ENCODE measurements around the gene GLMP. TPM values are rescaled to one million over a fixed set of nuclear protein-coding genes. Genes with fewer than 3 reads are reported as not detected.
A peak's percentile ranks its signal among the peaks of the same experiment; 100 is the strongest.

GLMP gene
- polyA plus RNA-seq, 5 donors: 35.0 to 42.9 (median 40.2) TPM

DNA sequence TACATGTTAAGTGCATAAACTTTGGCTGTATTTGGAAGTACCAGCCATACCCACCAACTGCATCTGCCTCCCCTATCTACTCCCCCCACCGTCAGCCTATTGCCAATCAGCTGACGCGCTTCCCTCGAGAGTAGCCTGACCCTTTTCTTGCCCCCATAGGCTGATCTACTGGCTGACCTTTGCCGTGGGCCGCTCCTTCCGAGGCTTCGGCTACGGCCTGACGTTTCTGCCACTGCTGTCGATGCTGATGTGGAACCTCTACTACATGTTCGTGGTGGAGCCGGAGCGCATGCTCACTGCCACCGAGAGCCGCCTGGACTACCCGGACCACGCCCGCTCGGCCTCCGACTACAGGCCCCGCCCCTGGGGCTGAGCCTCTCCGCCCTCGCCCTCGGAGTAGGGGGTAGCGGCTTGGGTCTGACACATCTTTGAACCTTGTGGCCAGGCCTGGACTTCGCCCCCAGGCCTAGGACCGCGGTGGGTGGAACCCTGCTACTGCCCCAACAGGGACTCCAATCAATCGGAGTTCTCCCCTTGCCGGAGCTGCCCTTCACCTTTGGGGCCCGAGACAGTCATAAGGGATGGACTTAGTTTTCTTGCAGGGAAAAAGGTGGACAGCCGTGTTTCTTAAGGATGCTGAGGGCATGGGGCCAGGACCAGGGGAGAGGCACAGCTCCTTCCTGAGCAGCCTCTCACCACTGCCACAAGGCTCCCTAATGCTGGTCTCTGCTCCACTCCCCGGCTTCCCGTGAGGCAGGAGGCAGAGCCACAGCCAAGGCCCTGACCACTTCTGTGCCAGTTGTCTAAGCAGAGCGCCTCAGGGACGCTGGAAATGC is 4.0 kb downstream of the GLMP start:
- peak; percentile 63 to 71 for DNase-seq

DNA sequence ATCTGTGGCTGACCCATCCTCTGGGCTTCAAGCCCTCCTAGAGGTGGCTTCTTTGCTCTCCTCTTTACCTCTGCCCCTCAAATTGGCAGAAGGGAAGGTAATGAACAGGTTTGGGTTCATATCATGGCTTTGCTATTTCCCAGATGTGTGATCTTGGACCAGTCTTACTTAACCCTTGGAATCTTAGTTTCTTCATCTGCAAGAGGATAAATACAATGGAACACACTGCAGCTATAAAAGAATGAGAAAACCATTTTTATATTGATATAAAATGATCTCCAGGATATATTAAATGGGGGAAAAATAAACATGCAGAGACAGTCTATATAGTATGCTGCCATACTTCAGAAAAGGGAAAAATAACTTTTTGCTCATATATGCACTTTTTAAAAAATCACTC is 5.6 kb downstream of the GLMP start:
- no peak for DNase-seq

DNA sequence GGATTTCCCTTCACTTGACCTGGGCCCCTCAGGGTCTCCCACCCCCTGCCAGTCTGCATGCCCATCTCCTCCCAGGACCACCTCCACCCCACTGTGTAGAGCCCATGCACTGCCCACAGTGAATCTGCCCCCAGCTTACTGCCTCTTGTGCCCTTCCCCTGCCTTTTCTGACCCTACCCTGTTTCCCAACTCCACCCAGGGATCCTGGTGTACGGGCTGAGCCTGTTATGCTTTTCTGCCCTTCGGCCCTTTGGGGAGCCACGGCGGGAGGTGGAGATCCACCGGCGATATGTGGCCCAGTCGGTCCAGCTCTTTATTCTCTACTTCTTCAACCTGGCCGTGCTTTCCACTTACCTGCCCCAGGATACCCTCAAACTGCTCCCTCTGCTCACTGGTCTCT is 9.4 kb downstream of the GLMP start:
- no peak for DNase-seq

DNA sequence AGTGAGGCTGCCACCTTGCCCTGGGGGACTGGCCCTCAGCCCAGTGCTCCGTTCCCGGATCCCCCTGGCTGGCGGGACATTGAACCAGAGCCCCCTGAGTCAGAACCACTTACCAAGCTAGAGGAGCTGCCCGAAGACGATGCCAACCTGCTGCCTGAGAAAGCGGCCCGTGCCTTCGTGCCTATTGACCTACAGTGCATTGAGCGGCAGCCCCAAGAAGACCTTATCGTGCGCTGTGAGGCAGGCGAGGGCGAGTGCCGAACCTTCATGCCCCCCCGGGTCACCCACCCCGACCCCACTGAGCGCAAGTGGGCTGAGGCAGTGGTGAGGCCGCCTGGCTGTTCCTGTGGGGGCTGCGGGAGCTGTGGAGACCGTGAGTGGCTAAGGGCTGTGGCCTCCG is 10.0 kb downstream of the GLMP start:
- no peak for DNase-seq

DNA sequence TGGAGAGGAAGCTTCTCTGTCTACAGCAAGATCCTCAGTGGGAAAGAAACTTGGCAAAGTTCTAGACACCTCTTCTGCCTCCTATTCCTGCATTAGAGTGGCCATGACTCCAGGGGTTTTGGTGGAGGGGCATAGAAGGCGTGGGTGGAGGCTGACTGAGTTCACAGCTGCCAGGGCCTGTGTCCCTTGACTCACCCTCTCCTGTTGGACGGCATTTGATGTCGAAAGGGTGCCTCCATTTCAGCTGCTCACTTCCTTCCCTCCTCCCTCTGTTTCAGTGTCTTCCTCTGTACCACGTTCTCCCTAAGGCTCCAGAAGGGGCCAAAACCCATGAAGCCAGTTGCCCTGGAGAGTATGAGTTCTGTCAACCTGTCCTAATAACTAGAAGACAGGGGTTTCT is 10.7 kb downstream of the GLMP start:
- DNase-seq: no peak

DNA sequence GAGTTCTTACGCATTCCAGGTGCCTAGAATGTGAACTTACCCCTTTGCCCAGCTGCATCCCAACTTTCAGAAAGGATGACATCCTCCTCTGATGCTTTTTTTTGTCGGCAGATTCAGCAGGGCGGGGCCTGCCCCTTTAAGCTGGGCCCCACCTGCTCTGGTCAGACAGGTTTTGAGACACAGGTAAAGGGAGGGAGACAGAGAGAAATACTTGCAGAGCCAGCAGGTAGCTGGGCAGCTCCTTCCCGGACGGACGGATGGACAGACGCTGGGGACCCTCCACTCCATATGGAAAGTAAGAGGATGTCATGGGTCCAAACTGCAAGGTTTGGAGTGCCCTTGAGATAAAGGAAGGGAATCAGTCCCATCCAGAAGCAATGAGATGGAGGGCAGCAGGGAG is 11.4 kb downstream of the GLMP start, which contains the start of gene TMEM79:
TMEM79 (plus strand) TSS at position 214 of the 400 bp plus-strand sequence. CDS start 902 bp downstream, outside the sequence.
- DNase-seq: no peak

DNA sequence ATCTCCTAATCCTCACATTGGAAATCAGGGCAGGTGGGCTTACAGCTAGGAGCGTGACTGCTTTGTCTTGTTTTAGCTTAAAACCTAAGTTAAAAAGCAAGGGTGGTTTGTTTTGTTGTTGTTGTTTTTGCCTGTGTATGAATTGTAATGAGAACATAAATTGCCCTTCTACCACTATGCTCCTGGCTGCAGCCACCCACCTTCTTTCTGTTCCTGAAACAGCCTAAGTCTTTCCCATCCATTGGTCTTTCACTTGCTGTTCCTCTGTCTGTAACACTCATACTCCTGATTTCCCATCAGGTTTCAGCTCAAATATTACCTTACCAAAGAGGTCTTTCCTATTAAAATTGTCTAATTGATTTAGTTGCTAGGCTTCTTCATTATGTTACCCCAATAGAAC is 12.0 kb downstream of the GLMP start:
- DNase-seq: no peak

DNA sequence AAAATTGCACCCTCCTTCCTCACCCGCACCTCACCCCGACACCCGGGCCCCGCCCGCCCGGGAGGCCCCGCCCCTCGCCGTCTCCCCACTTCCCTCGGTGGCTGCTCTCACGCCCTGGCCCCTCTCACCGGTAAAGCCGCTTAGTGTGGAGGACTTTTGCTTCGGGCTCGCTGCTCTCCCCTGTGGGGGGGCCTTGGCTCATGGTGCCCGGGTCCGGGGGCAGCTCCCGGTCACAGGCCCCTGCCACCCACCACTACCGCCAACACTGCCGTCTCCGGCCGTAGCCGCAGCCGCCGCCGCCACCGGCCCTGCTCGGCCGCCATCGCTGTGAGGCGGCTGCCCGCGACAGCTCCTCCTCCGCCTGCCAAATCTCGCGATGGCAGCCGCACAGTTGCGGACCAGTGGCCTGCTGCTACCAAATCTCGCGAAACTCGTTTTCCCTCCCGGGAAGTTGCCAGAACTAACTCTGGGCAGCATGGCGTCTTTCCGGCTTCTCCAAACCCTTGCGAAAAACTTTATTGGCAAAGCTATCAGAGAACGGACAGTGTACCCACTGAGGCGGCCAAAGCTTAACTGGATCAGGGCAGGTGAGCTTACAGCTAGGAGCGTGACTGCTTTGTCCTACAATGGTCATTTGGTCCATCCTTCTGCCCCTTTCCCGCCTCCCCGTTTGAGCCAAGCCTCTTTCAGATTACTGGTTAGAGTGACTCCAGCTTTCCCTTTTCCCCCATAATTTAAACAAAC is 12.8 kb downstream of the GLMP start, which contains the start of gene SMG5:
SMG5 (minus strand) TSS at position 347 of the 744 bp plus-strand sequence; CDS start at position 202, 145 bp downstream.
- DNase-seq: peak; percentile 97 to 98

DNA sequence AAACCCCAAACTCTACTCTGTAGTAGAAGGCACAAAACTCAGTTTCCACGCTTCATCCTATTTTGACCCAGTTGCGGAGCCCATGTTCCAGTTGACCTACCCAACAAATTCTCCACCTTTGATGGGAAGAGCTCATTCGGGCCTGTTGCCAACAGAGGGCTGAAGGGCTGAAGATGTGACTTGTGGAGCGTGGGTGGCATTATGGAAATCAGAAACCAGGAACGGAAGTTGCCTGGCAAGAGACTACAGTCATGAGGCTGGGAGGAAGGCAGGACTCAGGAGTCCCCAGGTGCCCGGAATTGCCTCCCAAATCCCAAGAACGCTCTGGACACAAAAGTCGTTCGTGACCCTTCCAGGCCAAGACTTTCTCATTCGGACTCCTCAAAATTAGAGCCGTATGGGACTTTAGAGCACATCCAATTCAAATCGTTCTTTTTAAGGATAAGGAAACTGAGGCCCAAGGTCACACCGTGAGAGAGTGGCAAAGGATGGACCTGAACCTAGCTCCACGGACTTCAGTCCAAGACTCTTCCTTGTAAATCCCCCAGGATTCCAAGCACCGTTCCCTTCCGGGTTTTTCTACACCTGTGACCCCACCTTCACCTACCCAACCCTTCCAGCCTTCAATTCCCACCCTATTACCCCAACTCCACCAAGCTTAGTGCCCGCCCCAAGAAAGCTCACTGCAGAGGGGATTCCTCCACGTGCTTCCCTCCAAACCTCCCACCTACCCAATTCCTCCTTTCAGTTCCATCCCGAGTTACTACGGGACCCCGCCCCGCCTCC is 13.6 kb downstream of the GLMP start:
- DNase-seq: no peak

DNA sequence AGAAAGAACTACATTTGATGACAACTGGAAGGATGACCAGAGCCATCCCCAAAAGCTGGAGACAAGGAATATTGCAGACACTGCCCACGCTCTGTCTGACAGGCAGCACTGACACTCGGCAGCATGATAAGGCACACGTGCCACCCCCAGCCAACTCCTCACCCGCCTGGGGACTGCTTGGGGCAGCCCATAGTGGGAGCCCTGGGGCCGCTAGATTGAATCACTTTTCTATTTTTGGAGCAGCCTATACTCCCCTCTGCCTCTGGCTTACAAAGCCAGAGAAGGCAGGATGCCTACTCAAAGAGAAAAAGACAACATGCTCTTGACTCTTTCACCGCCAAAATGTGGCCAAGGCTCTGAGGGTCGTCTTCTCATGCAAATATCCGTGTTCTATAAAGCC is 14.2 kb downstream of the GLMP start:
- DNase-seq: no peak

DNA sequence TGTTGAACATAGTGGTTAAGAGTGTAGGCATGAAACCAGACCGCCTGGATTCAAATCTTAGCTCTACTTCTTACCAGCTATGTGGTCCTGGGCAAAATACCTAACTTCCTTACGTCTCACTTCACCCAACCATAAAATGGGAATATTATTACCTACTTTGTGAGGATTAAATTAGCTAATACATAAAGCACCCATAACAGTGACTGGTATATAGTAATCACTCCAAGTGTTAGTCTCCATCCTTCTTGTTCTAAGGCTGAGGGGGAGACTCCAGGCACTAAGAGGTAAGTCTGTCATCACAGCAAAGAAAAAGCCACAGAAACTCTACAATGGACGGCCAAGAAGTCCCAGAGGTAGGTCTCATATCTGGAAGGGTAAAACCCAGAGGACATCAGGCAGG is 15.6 kb downstream of the GLMP start:
- no peak for DNase-seq

DNA sequence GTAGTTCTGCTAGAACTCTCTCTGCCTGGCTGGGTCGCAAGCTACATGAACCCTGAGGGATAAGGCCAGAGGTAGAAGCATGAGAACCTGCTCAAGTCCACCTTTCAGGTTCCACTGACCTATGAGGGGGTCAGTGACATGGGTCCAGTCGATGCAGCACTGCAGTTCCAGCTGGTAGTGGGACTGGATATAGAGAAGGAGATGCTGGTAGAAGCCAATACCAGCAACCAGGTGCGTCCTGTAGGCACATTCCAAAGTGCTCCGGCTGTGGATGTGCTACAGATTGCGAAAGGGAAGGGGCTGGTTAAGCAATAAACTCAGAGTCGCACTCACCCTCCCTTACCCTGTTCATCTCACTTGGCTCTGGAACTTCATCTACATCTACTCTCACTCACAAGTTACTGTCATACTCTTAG is 18.5 kb downstream of the GLMP start:
- no peak for DNase-seq

DNA sequence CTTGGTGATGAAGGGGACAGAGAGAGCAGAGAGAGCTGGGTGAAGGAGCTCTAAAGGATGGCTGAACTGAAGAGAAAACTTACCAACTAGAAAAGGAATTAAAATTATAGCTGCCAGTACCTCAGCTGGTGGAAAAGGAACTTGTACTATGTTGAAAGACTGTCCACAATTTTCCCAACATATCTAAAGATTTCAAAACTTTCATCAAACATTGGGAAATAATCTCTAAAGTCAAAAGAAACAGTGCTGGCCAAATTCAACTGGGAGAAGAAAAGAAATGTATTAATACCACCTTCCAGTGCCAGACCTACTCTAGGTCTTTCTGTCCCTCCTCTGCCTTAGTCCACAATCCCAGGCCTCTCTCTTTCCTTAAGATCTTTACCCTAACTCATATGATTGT is 18.9 kb downstream of the GLMP start:
- DNase-seq: no peak

DNA sequence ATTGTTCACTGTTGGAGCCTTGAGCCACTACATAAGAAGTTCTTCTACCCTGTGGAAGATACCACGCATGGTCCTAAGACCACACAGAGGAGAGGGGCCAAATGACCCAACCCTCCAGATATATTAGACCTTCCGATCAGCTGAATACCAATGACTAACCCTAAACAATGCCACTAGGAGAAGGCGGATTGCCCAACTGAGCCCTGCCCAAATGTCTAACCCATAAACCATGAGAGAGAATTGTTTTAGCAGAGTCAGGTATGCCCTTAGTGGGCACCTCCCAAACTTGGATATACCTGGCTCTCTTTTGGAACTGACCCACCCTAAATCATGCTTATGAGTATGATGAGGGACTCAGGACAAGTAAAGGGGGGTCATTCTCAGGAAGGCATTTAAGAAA is 25.2 kb downstream of the GLMP start:
- DNase-seq: no peak

DNA sequence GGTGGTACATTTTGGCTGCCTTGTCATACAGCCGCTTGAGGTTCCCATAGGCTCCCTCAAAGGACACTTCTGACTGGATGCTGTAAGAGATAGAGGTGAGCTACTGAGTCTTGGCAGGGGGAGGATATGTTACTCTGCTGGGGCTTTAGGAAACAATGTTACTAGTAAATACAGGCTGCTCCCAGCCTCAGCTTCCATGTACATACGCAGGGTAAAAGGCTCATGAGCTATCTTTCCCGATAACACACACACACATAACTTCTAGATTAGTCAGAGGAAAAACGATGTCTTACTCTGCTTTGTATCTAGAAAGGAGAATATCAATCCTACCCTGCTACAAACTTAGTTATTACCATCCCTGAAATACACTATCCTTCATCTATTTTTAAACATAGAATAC is 27.1 kb downstream of the GLMP start:
- no peak for DNase-seq

DNA sequence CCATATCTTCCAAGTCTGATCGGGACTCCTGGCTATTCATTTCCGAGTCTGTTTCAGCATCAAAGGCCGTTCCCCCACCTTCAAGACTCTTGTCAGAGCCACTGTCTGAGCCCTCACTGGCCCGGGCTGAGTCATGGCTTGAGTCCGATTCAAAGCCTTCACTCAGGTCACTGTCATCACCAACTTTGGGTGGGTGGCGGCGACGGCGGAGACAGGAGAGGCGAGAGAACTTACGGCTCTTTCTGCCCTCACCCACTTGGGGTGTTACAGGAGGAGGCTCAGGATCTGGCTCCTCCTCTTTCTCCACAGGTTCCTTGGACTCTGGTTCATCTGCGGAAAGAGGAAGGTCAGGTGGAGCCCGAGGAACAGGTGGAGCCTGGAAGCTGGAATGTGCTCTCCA is 29.4 kb downstream of the GLMP start:
- DNase-seq: no peak

DNA sequence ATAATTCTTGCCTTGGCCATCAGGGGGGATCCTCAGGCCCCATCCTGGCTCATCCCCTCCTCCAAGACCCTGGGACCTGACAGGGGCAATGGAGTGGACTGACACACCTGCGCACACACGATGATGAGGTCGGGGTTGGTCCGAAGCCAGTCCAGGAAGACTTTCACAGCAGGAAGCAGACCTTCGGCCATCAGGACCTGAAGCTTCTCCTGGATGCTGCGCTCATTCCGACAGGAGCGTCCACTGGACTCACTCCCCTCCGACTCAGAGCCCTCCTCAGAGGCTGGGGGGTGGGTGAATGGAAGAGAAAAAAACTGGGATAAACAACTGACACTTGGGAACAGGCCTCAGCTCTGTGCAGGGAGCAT is 32.2 kb downstream of the GLMP start:
- DNase-seq: no peak

DNA sequence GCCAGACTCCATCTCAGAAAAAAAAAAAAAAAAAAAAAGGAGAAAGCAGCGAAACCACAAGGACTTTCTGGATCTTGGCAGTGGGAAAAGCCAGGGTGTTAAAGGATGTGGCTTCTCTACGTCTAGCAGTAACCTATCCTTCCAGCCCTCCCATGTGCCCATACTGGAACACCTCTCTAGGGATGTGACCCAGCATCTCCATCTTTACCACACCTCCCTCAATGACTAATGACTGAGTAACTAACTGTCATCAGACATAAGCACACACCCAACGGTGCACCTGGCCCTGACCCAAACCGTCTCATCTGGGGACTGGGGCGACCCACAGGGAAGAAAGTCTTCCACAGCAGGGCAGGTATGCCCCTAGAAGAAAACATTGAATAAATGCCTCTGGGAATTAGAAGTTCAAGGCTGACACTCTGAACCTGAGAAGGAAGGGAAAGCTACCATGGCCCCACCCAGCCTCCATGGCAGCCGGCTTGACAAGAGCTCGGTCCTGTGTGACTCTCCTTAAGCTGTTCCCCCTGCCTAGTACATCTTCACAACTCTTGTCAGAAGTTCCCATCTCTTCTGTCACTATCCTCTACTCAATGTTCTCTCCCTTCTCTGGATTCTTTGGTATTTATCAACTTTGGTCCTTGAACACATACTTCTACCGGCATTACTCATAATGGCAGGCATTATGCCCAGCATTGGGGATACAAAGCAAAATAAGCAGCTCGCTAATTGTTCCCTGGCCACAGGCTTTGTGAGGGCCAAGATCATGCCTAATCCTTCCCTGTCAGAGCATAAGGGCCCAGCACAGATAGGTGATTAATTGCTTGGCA is 32.8 kb downstream of the GLMP start:
- no peak for DNase-seq

DNA sequence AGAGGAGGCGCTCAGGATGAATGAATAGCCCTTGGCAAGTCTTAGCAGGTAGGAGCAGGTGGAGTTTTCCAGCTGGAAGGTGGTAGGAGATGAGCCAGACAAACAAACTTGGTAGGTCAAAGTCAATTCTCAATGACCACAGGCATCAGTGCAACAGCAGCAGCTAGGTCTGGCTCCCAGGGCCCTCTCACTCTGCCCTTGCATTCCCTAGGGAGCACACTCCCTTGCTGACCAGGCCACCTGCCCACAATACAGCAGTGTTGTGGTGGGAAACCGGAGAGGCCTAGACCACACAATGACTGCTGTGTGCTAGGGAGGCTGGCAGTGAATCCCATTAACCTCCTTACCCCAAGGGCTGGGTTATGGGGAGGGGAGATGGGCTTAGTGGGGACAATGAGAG is 34.6 kb downstream of the GLMP start:
- no peak for DNase-seq

DNA sequence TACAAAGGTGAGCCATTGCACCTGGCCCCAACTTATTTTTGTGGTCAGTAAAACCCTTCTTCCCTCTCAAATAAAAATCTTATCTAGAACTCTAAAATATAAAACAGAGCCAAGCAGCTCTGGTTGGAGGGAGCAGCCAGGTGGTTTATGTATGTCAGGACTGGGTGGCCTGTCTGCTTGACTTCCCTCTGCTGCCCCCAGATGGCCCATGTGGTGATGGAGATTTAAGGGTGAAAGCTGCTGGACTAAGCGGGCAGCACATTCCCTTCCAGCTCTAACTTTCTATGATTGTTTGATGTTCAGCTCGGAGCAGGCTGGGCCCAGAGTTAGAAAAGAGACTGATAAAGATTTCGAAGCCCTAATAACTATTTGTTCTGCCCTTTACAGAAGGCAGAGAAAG is 35.7 kb downstream of the GLMP start:
- no peak for DNase-seq

DNA sequence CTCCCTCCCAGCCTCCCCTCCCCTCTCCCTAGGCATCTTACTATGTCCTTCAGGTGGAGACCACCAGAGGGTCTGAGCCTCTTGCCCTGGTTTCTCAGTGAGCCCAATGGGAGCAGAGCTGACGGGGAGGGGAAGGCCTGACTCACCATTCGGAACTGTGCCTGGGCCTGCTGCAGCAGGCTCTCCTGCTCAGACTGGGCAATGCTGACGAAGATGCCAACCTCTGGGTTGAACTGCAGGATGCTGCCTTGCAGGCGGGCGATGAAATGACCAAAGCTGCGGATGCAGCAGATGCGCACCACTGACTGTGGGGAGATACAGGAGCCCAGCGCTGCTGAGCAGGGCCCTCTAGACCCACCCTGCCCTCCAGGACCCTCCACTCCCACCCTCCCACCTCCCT is 36.6 kb downstream of the GLMP start:
- no peak for DNase-seq

Measured in right lung (tissue), 5 donors.